ENCODE data around the gene TADA2A.
A peak's percentile ranks its signal among the peaks of the same experiment; 100 is the strongest.

TADA2A gene

GRCh38 chr17:37463039-37463438 lies 56.4 kb downstream of the TADA2A start:
- H3K36me3 Mint-ChIP-seq (ENCODE audit: low read depth), result peaks cover 80% of the 10 kb centered on the region
- no peak for DNase-seq

GRCh38 chr17:37465069-37465616 lies 58.5 kb downstream of the TADA2A start:
- Mint-ChIP-seq H3K36me3 (ENCODE audit: low read depth) (peaks cover 85% of the 10 kb centered on the region), H3K27ac (no peak overlapping the region), H3K27me3 (no peaks in the 10 kb centered on the region), H3K9me3 (no peaks in the 10 kb centered on the region), H3K4me1 (ENCODE audit: low read depth) (peaks cover 10% of the 10 kb centered on the region), H3K4me3 (no peak overlapping the region)
- DNase-seq, result no peak

More at GRCh38 chr17:37463039-37463438, 56.4 kb downstream of the TADA2A start:
- H3K4me1 Mint-ChIP-seq (ENCODE audit: low read depth), result peaks cover 10% of the 10 kb centered on the region
- H3K27ac Mint-ChIP-seq, result no peak overlapping the region
- H3K9me3 Mint-ChIP-seq, result no peaks in the 10 kb centered on the region
- no peaks in the 10 kb centered on the region for H3K27me3 Mint-ChIP-seq
- no peak overlapping the region for H3K4me3 Mint-ChIP-seq

- Mint-ChIP-seq H3K27ac (no peak overlapping the region), H3K4me1 (ENCODE audit: low read depth) (peaks cover 4% of the 10 kb centered on the region), H3K4me3 (no peak overlapping the region), H3K9me3 (no peaks in the 10 kb centered on the region), H3K27me3 (no peaks in the 10 kb centered on the region), H3K36me3 (ENCODE audit: low read depth) (peaks cover 85% of the 10 kb centered on the region)
- DNase-seq, result no peak
Measured at GRCh38 chr17:37466471-37466870, 59.8 kb downstream of the TADA2A start.

- DNase-seq, result no peak
- Mint-ChIP-seq H3K9me3 (no peaks in the 10 kb centered on the region), H3K4me3 (no peak overlapping the region), H3K27ac (no peak overlapping the region), H3K27me3 (no peaks in the 10 kb centered on the region), H3K36me3 (ENCODE audit: low read depth) (peaks cover 90% of the 10 kb centered on the region), H3K4me1 (ENCODE audit: low read depth) (no peaks in the 10 kb centered on the region)
Measured at GRCh38 chr17:37470181-37470580, 63.5 kb downstream of the TADA2A start.

GRCh38 chr17:37475731-37476420 lies 69.2 kb downstream of the TADA2A start:
- peaks cover 89% of the 10 kb centered on the region for H3K36me3 Mint-ChIP-seq (ENCODE audit: low read depth)
- H3K27me3 Mint-ChIP-seq, result no peaks in the 10 kb centered on the region
- H3K4me1 Mint-ChIP-seq (ENCODE audit: low read depth), result no peaks in the 10 kb centered on the region
- no peak overlapping the region for H3K27ac Mint-ChIP-seq
- H3K4me3 Mint-ChIP-seq, result no peak overlapping the region
- H3K9me3 Mint-ChIP-seq, result no peaks in the 10 kb centered on the region
- DNase-seq, result no peak

GRCh38 chr17:37476431-37477120 lies 69.9 kb downstream of the TADA2A start:
- Mint-ChIP-seq H3K27me3 (no peaks in the 10 kb centered on the region), H3K4me1 (ENCODE audit: low read depth) (no peaks in the 10 kb centered on the region), H3K9me3 (no peaks in the 10 kb centered on the region), H3K4me3 (no peak overlapping the region), H3K36me3 (ENCODE audit: low read depth) (peaks cover 84% of the 10 kb centered on the region), H3K27ac (peak overlapping the region; percentile 53)
- no peak for DNase-seq

GRCh38 chr17:37478187-37478586 lies 71.5 kb downstream of the TADA2A start:
- no peaks in the 10 kb centered on the region for H3K27me3 Mint-ChIP-seq
- H3K4me3 Mint-ChIP-seq, result no peak overlapping the region
- H3K9me3 Mint-ChIP-seq, result no peaks in the 10 kb centered on the region
- no peak overlapping the region for H3K27ac Mint-ChIP-seq
- peaks cover 71% of the 10 kb centered on the region for H3K36me3 Mint-ChIP-seq (ENCODE audit: low read depth)
- H3K4me1 Mint-ChIP-seq (ENCODE audit: low read depth), result peaks cover 5% of the 10 kb centered on the region
- no peak for DNase-seq

- no peaks in the 10 kb centered on the region for H3K27me3 Mint-ChIP-seq
- H3K9me3 Mint-ChIP-seq, result no peaks in the 10 kb centered on the region
- H3K36me3 Mint-ChIP-seq (ENCODE audit: low read depth), result peaks cover 63% of the 10 kb centered on the region
- no peak overlapping the region for H3K4me3 Mint-ChIP-seq
- no peak overlapping the region for H3K27ac Mint-ChIP-seq
- no peak for DNase-seq
- peaks cover 13% of the 10 kb centered on the region for H3K4me1 Mint-ChIP-seq (ENCODE audit: low read depth)
Measured at GRCh38 chr17:37479025-37479424, 72.3 kb downstream of the TADA2A start.

GRCh38 chr17:37480427-37480826 lies 73.7 kb downstream of the TADA2A start:
- no peak overlapping the region for H3K27ac Mint-ChIP-seq

GRCh38 chr17:37481001-37481665 lies 74.4 kb downstream of the TADA2A start:
- H3K27ac Mint-ChIP-seq, result no peak overlapping the region
- no peaks in the 10 kb centered on the region for H3K9me3 Mint-ChIP-seq
- peaks cover 13% of the 10 kb centered on the region for H3K4me1 Mint-ChIP-seq (ENCODE audit: low read depth)
- no peaks in the 10 kb centered on the region for H3K27me3 Mint-ChIP-seq
- H3K36me3 Mint-ChIP-seq (ENCODE audit: low read depth), result peaks cover 46% of the 10 kb centered on the region
- DNase-seq, result no peak
- H3K4me3 Mint-ChIP-seq, result no peak overlapping the region

More at GRCh38 chr17:37480427-37480826, 73.7 kb downstream of the TADA2A start:
- Mint-ChIP-seq H3K9me3 (no peaks in the 10 kb centered on the region), H3K27me3 (no peaks in the 10 kb centered on the region), H3K4me3 (no peak overlapping the region), H3K4me1 (ENCODE audit: low read depth) (peaks cover 13% of the 10 kb centered on the region), H3K36me3 (ENCODE audit: low read depth) (peaks cover 53% of the 10 kb centered on the region)
- no peak for DNase-seq

GRCh38 chr17:37483311-37484039 lies 76.8 kb downstream of the TADA2A start:
- Mint-ChIP-seq H3K27ac (peak overlapping the region; percentile 4), H3K9me3 (no peaks in the 10 kb centered on the region), H3K4me3 (no peak overlapping the region), H3K27me3 (no peaks in the 10 kb centered on the region), H3K36me3 (ENCODE audit: low read depth) (peaks cover 23% of the 10 kb centered on the region), H3K4me1 (ENCODE audit: low read depth) (peaks cover 20% of the 10 kb centered on the region)
- DNase-seq, result no peak

GRCh38 chr17:37485938-37486570 lies 79.4 kb downstream of the TADA2A start:
- H3K9me3 Mint-ChIP-seq, result no peaks in the 10 kb centered on the region
- no peaks in the 10 kb centered on the region for H3K27me3 Mint-ChIP-seq
- no peak overlapping the region for H3K4me3 Mint-ChIP-seq
- H3K4me1 Mint-ChIP-seq (ENCODE audit: low read depth), result peaks cover 38% of the 10 kb centered on the region
- no peak overlapping the region for H3K27ac Mint-ChIP-seq
- peaks cover 7% of the 10 kb centered on the region for H3K36me3 Mint-ChIP-seq (ENCODE audit: low read depth)
- DNase-seq, result no peak

- Mint-ChIP-seq H3K9me3 (no peaks in the 10 kb centered on the region), H3K27me3 (no peaks in the 10 kb centered on the region), H3K4me3 (peak overlapping the region; percentile 88), H3K4me1 (ENCODE audit: low read depth) (peaks cover 52% of the 10 kb centered on the region), H3K27ac (peak overlapping the region; percentile 95), H3K36me3 (ENCODE audit: low read depth) (peaks cover 5% of the 10 kb centered on the region)
- DNase-seq, result no peak
Measured at GRCh38 chr17:37488009-37488604, 81.4 kb downstream of the TADA2A start.

Data from activated T-cell treated with anti-CD3 and anti-CD28 coated beads, Interleukin-2, amount 50 U/mL, for 24 hours (primary cell).